ENCODE results near the gene BMPR1B. TPM values are rescaled to one million over a fixed set of nuclear protein-coding genes. Genes with fewer than 3 reads are reported as not detected.

Gene BMPR1B
- total and polyA plus RNA-seq, 2 of the 8 experiments (the other 6 are each of a cell fraction or from before 2014, with no cell fraction given), result 0.14 to 1.1 TPM

- POLR2A ChIA-PET (ENCODE audit: partially characterized antibody), result interaction anchor here (0.6 kb wide), 1 partner anchor 100 kb away, joined by 3 read pairs; no protein-coding TSS in a partner anchor
- TF ChIP-seq MAFK (IDR thresholded peaks at IDR 0.05; ENCODE audit: low read depth, low read length), result peak; percentile 92
- no peak for TF ChIP-seq ZNF274 (IDR thresholded peaks at IDR 0.05; ENCODE audit: borderline replicate concordance, extremely low read depth, low read length)
- Histone ChIP-seq H3K79me1 (ENCODE audit: low read depth, low read length) (no peaks in the 10 kb centered on the region), H2AK5ac (ENCODE audit: low read depth, low read length) (no peak overlapping the region), H3K4me2 (ENCODE audit: insufficient read depth in 1 of 2, low read depth in 2 of 2, low read length in 2 of 2) (no peak overlapping the region), H2BK20ac (ENCODE audit: low read length) (no peak overlapping the region), H4K8ac (ENCODE audit: extremely low read depth, insufficient read depth, low read length) (no peak overlapping the region), H4K20me1 (replicated peaks in 1 of 2; ENCODE audit: control insufficient read depth in 1 of 2, insufficient read depth in 2 of 2, low read length in 2 of 2) (no peaks in the 10 kb centered on the region), H3K27me3 (replicated peaks in 1 of 4; ENCODE audit: control insufficient read depth in 3 of 4, extremely low read depth in 1 of 4, insufficient read depth in 3 of 4, low read length in 3 of 4) (no peaks in the 10 kb centered on the region), H2BK120ac (replicated peaks; ENCODE audit: low read depth, low read length) (no peak overlapping the region), H3K27ac (ENCODE audit: low read depth, low read length) (no peak overlapping the region), H3K9me3 (ENCODE audit: insufficient read depth in 2 of 2, low read depth in 1 of 2, low read length in 1 of 2) (peaks cover 17 to 20% of the 10 kb centered on the region in 2 experiments), H3K23ac (ENCODE audit: insufficient read length) (no peak overlapping the region), H3K79me2 (ENCODE audit: control insufficient read depth in 1 of 2, insufficient read depth in 2 of 2, low read length in 2 of 2) (no peaks in the 10 kb centered on the region), H3K9ac (replicated peaks in 1 of 4; ENCODE audit: extremely low read depth in 1 of 4, low read depth in 3 of 4, low read length in 3 of 4) (no peak overlapping the region), H4K91ac (replicated peaks; ENCODE audit: insufficient read length, low read length) (no peak overlapping the region), H3K18ac (ENCODE audit: extremely low read depth, low read length) (no peak overlapping the region), H3K4ac (replicated peaks; ENCODE audit: insufficient read length, low read depth, low read length) (no peak overlapping the region), H2AFZ (ENCODE audit: low read length) (no peak overlapping the region), H2BK12ac (ENCODE audit: low read depth, low read length) (no peak overlapping the region), H3K23me2 (ENCODE audit: low read depth, low read length) (no peaks in the 10 kb centered on the region), H3K56ac (replicated peaks; ENCODE audit: insufficient read length, low read depth, low read length) (no peak overlapping the region), H3K4me1 (replicated peaks in 1 of 4; ENCODE audit: control insufficient read depth in 3 of 4, insufficient read depth in 4 of 4, low read length in 3 of 4) (no peaks in the 10 kb centered on the region), H2BK5ac (ENCODE audit: low read depth, low read length) (no peak overlapping the region), H3K14ac (ENCODE audit: insufficient read length) (no peak overlapping the region), H3K4me3 (ENCODE audit: extremely low read depth in 1 of 4, insufficient read depth in 2 of 4, low read depth in 3 of 4, low read length in 4 of 4) (no peak overlapping the region), H3K36me3 (ENCODE audit: control insufficient read depth in 2 of 4, insufficient read depth in 4 of 4, low read length in 3 of 4) (no peaks in the 10 kb centered on the region; a peak in 3 of 8 replicates), H4K5ac (ENCODE audit: insufficient read length, low read depth, low read length) (no peak overlapping the region), H2BK15ac (ENCODE audit: low read length) (no peak overlapping the region)
- 92% methylated on average over 1 of the region's 1 CpG; no CpG with 5 or more reads in 1 of the 2 experiments for whole genome bisulfite sequencing, 2 experiments (ENCODE audit: extremely low coverage in 1 of 2, insufficient coverage in 1 of 2, insufficient read length in 1 of 2, insufficient replicate concordance in 2 of 2, low coverage in 1 of 2, low lambda C conversion rate in 2 of 2, missing lambda C conversion rate in 1 of 2)
- CTCF ChIA-PET (ENCODE audit: partially characterized antibody), result interaction anchor here (0.7 to 1.6 kb wide), 2 partner anchors 18 to 161 kb away, joined by 3 to 4 read pairs; no protein-coding TSS in a partner anchor
- no peak for DNase-seq (ENCODE audit: low read depth in 1 of 2, low spot score in 2 of 2)
- FAIRE-seq, result no peak
These were observed 160.8 kb downstream of the BMPR1B start for GRCh38 chr4:94918543-94918942.

Measured in H1 (cell line).